IPS-18c (cell line): ENCODE data around the gene SLC37A3.
"Not testable (repeated sequence)": the region's sequence is repeated elsewhere in the genome, so short reads cannot be mapped to it uniquely, and the experiment has no call there.

Source experiments
- H3K4me3 ChIP-seq: 2 replicates; pipeline ENCODE4 v1.7.0; 2013; ENCODE audit warnings: low read depth, mild to moderate bottlenecking, low read length, moderate library complexity; ENCODE audit not compliant: insufficient read depth
- H3K9me3 ChIP-seq: one replicate; pipeline ENCODE4 v1.6.1; 2013; ENCODE audit warnings: mild to moderate bottlenecking, low read length, moderate library complexity; ENCODE audit not compliant: control insufficient read depth, insufficient read depth

SLC37A3 gene

DNA sequence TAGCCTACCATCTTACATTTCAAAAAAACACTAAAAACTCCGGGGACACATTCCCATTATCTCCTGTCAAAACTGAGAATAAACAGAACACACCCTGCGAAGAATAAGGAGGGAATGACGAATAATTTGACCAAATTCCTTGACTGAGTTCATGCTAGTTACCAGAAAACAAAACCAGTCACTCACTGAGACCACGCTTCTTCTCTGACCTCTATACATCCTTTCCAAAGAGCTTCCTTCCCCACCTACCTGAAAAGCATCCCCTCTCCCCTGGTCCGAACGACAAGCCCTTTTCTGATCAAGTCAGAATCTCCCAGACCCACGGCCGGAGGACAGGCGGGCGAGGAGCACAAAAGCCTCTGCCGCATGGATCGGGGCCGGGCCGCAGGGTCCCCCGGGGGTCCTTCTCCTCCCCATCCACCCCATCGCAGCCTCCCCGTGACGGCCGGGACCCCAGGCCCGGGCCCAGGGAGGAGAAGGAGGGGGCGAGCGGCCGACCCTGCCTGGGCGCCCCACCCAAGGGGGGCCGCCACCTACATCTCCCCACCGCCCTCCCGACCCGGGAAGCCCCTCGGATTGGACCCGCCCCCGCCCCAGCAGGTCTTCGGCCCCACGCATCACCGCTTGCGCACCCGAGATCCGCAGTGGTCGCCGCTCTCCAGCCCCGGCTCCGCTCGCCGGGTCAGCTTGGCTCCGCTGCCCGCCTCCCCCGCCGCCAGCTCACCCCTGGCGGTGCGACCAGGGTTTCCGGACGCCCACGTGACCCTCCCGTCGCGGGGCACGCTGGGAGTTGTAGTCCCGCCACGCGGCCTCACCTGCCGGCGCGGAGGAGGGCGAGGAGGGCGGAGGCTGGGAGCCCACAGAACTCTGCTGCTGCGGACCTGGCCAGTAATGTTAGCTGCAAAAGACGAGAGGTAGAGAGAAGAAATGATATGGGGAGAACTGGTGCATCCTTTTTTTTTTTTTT lies at the start of gene SLC37A3:
Gene SLC37A3, minus strand, starts transcription at position 747 of the 967 bp plus-strand sequence. CDS start 16,004 bp downstream, outside the sequence.
- no peaks in the 10 kb centered on the region for H3K9me3 ChIP-seq
- peak within 1 kb of the TSS; percentile 87 for H3K4me3 ChIP-seq

GRCh38 chr7:140447841-140448240 lies 49.5 kb upstream of the SLC37A3 start:
- no peak overlapping the region for H3K4me3 ChIP-seq
- no peaks in the 10 kb centered on the region for H3K9me3 ChIP-seq

DNA sequence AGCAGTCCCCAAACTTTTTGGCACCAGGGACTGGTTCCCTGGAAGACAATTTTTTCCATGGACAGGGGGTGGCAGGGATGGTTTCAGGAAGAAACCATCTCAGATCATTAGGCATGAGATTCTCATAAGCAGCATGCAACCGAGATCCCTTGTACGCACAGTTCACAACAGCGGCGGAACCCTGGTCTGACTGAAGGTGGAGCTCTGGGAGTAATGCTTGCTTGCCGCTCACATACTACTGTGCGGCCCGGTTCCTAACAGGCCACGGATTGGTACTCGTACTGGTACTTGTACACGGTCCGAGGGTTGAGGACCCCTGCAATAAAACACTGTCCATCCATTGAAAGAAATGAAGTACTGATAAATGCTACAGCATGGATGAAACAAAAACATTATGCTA lies 48.1 kb upstream of the SLC37A3 start:
- no peak overlapping the region for H3K4me3 ChIP-seq

DNA sequence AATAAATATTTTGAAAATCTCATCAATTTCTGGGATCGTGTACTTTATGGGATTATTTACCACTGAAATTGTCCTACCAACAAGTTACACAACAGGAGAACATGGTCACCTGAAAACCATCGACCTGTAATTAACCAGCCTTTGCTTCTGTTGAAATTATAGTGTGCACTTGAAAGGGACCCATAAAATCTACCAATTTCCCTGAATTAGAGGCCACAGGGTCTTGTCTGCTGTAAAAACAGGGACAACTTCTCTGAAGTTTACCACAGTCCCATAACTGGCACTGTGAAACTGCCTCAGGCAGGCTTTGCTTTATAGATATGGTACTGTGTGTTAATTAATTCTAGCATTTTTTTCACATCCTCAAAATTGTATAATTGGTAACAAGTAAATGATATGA lies 43.2 kb upstream of the SLC37A3 start:
- Histone ChIP-seq H3K4me3 (no peak overlapping the region), H3K9me3 (no peaks in the 10 kb centered on the region)

More for the DNA sequence above, 48.1 kb upstream of the SLC37A3 start:
- H3K9me3 ChIP-seq: no peaks in the 10 kb centered on the region

DNA sequence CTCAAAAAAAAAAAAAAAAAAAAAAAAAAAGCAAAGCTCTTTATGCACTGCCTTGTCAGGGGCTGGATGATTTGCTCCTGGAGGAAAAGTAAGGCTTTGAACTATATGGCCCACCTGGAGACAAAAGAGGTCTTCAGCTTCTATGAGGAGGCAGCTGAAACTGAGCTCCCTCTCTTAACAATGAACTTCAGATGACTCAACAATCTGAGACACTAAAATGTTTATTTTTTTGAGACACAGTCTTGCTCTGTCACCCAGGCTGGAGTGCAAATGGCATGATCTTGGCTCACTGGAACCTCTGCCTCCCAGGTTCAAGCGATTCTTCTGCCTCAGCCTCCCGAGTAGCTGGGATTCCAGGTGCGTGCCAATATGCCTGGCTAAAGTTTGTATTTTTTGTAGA lies 42.3 kb upstream of the SLC37A3 start:
- H3K9me3 ChIP-seq: no peaks in the 10 kb centered on the region
- no peak overlapping the region for H3K4me3 ChIP-seq

DNA sequence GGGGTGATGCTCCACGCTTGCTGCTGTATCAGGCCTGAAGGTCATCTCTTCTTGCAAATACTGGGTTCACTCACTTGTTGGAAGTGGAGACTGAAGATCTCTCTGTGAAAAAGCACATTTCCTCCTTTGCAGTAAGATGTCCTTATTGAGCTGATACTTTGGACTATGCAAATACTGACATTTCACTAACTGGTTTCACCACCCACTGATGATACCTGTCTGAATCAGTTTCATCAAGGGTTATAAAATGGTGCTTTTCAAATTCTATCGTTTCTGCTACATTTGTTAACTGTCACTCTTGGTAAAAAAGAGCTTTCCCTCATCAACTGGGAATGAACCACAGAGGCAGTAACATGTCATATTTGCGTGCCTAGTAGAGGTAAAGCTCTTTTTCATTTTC lies 41.0 kb upstream of the SLC37A3 start:
- Histone ChIP-seq H3K4me3 (no peak overlapping the region), H3K9me3 (no peaks in the 10 kb centered on the region)

- H3K4me3 ChIP-seq: no peak overlapping the region
These were observed 37.0 kb upstream of the SLC37A3 start for GRCh38 chr7:140435252-140435895.

GRCh38 chr7:140433396-140433795 lies 35.1 kb upstream of the SLC37A3 start:
- Histone ChIP-seq H3K9me3 (peaks cover 4% of the 10 kb centered on the region), H3K4me3 (no peak overlapping the region)

More at GRCh38 chr7:140435252-140435895, 37.0 kb upstream of the SLC37A3 start:
- H3K9me3 ChIP-seq: peaks cover 2% of the 10 kb centered on the region

- peaks cover 4% of the 10 kb centered on the region for H3K9me3 ChIP-seq
- H3K4me3 ChIP-seq: no peak overlapping the region
These were observed 27.8 kb upstream of the SLC37A3 start for GRCh38 chr7:140426130-140426529.

DNA sequence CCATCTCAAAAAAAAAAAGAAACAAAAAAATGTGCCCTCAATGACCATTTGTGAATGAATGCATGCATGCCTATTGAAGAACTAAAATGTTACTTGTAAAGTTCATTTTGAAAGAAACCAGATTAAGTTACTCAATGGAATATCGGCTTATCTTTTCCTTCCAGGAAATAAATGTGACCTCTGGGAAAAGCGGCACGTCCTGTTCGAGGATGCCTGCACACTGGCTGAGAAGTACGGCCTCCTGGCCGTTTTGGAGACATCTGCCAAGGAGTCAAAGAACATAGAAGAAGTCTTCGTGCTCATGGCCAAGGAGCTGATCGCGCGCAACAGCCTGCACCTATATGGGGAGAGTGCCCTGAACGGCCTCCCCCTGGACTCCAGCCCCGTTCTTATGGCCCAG lies 27.4 kb upstream of the SLC37A3 start:
- H3K4me3 ChIP-seq: no peak overlapping the region
- H3K9me3 ChIP-seq: peaks cover 2% of the 10 kb centered on the region

GRCh38 chr7:140423501-140423900 lies 25.2 kb upstream of the SLC37A3 start:
- H3K4me3 ChIP-seq: no peak overlapping the region
- no peaks in the 10 kb centered on the region for H3K9me3 ChIP-seq

- no peaks in the 10 kb centered on the region for H3K9me3 ChIP-seq
- H3K4me3 ChIP-seq: no peak overlapping the region
These were observed 23.2 kb upstream of the SLC37A3 start for GRCh38 chr7:140421521-140421920.

GRCh38 chr7:140418653-140419052 lies 20.3 kb upstream of the SLC37A3 start:
- H3K9me3 ChIP-seq: no peaks in the 10 kb centered on the region
- H3K4me3 ChIP-seq: no peak overlapping the region

DNA sequence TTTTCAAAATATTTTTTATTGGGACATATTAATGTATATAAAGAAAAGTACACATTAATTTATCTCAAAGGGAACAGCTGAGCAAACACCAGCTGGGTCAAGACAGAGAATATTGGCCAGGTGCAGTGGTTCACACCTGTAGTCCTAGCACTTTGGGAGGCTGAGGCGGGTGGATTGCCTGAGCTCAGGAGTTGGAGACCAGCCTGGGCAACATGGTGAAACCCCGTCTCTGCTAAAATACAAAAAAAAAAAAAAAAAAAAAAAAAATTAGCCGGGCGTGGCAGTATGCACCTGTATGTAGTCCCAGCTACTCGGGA lies 19.8 kb upstream of the SLC37A3 start:
- not testable (repeated sequence) for H3K4me3 ChIP-seq, H3K9me3 ChIP-seq

- H3K9me3 ChIP-seq: no peaks in the 10 kb centered on the region
- H3K4me3 ChIP-seq: no peak overlapping the region
These were observed 19.3 kb upstream of the SLC37A3 start for GRCh38 chr7:140417456-140418155.

GRCh38 chr7:140416560-140416959 lies 18.2 kb upstream of the SLC37A3 start:
- H3K9me3 ChIP-seq: no peaks in the 10 kb centered on the region
- no peak overlapping the region for H3K4me3 ChIP-seq

- H3K4me3 ChIP-seq, H3K9me3 ChIP-seq: not testable (repeated sequence)
These were observed 17.5 kb upstream of the SLC37A3 start for GRCh38 chr7:140415816-140416215.

DNA sequence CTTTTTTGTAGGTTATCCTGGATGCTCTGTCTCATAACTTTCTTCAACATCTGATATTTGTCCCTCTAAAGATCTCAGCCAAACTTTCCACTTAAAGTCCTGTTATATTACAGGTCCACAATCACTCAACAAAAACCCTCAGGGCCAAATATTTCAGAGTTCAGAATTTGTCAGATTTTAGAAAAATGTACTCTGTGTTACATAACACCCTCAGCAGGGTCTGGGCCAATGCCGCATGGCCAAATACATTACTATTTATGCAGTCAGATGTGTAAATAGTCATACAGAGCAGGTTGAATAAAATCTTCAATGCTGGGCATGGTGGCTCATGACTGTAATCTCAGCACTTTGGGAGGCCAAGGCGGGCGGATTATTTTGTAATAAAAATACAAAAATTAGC lies 17.0 kb upstream of the SLC37A3 start:
- no peaks in the 10 kb centered on the region for H3K9me3 ChIP-seq
- no peak overlapping the region for H3K4me3 ChIP-seq
